HG02588 (cell line): Measurements from ENCODE around the gene ARSI.

Source experiments
- ATAC-seq: cut with Tn5 transposase; IDR thresholded peaks from one replicate; pipeline ENCODE4 v1.9.1; 2021; ENCODE audit warnings: mild to moderate bottlenecking, moderate library complexity; ENCODE audit not compliant: unreplicated experiment

ARSI gene

DNA sequence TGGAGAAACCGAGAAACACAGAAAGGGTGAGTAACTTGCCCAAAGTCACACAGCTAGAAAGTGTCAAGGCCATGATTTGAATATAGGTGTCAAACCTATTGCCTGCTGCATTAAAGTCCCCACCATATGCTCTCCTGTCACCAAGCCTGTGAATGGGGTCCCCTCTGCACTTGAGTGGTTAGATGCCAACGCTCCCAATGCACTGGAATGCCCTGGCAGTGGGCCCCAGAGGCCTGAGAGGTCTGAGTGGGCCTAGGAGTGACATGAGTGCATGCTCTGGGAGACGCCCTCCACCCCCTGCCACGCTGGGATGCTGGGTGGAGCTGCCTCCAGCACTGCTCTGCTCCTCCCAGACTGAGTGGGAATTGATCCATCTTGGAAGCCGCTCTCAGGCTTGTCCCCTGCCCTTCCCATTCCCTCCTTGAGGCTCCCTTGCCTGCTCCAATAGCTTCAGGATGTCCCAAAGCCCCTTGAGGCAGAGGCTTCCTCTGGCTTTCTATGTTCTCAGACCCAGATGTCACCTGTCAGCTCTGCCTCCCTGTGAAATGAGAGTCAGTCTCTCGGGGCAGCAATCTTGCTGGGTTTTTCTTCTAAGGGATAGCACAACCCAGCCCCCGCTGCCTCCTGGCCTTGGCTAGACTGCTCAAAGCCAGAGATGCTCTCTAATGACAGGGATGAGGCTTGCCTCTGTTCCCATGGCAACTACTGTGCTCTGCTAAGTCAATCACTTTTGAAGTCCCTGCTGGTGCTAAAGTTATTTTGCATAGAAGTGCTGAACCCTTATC lies 6.6 kb upstream of the ARSI start:
- no peak for ATAC-seq

DNA sequence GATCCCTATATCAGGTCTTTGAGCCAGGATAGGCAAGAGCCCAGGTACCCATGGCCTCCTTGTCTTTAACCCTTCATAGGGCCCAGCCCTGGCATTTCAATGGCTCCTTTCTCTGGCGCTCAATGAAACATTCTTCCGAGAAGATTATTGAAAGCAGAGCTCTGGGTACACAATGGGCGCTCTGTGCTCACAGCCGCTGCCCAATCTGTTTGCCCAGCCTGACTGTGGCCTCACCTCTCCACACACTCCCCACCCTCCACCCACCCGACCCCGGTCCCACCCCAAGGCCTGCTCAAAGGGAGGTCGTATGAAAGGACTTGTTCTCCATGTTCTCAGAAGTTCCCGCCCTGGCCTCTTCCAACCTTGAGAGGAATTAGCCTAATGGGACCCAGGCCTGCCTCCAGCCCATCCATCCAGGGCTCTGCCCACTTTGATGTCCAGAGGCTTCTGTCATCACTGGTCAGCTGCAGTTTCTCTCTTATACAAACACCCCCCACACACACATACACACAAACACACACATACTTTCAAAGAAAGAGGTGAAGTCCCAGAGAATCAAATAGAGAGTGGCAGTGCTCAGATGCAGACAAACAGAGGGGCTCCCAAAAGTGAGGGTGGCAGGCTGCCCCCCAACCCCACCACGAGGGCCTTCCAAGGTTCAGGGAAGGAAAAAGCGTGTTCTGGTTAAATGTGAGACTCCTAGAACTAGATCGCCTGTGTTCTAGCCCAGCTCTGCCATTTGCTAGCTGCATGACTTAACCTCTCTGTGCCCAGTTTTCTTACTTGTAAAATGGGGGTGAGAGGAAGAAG lies 5.1 kb upstream of the ARSI start:
- ATAC-seq: no peak

DNA sequence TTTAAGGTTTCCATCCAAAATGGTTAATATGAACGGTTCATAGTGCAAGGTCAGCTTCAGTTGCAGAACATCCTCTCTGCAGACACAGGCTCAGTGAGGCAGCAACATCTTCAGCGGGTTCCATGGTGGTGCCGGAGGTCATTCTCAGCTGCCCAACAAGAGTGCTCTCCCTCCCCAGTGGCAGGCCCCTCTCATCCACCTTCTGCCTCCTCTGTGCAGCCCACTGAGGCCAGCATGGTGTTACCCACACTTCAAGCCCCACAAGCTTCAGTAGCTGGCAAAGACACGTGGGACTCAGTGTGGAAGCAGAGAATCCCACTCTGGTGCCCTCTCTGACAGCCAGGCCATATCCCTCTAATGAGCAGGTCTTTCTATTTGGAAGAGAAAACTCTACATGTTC lies 4.1 kb upstream of the ARSI start:
- ATAC-seq: no peak

DNA sequence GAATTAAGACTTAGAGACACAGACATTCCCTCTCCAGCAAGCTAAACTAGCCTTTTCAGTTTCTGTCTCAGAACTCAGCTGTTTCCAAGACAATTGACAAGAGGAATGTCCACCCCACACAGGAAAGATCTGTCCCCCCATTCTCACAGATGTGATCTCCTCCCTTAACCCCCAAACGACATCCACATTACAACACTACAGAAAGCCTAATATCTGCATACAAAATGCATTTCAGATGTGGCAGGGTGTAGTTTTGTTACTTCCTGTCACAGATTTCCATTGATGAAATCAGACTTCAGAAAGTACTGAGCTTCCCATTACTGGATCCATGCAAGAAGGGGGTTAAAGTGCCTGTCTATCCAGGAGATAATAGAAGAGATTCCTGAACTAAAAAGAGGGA lies 2.9 kb upstream of the ARSI start:
- ATAC-seq: no peak

DNA sequence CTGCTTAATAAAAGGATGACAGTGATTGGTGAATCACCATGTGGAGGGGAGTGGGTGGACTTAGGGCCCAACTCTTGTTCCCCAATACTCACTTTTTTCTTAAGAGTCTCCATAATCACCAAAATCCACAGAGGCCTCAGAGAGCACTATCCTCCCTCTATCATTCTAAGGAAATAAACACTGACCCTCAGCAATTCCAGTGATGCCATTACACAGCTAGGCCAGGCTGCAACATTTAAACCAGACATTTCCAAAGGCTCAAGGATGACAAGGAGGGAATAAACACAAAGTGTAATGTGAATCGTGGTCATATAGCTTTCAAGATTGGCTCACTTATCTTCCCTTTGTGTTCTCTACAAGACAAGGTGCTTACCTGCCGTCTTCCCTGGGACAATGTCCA lies 2.4 kb upstream of the ARSI start:
- no peak for ATAC-seq

DNA sequence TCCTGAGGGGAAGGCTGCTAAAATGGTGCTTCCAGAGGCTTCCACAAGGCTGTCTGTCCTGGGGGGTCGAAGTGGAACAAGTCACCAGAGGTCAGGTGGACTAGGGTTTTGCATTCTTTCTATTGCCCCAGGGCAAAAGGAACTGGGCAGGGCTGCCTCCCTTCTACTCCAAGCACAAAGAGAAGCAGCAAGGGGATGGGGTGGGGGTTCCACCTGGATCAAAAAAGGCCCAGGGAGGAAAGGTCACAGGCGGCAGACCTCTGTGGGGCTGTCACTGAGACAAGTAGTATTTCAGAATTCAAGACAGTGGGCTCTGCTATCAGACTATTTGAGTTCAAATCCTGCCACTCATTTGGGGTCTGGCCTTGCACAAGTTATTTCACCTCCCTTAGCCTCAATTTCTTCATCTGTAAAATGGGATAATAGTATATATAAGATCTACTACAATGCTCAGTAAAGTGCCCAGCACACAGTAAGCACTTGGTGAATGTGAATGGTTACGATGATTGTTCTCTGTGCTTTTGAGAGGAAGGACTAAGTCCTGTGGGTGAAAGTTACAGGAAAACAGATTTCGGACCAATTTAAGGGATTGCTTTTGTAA lies 1.9 kb upstream of the ARSI start:
- no peak for ATAC-seq

DNA sequence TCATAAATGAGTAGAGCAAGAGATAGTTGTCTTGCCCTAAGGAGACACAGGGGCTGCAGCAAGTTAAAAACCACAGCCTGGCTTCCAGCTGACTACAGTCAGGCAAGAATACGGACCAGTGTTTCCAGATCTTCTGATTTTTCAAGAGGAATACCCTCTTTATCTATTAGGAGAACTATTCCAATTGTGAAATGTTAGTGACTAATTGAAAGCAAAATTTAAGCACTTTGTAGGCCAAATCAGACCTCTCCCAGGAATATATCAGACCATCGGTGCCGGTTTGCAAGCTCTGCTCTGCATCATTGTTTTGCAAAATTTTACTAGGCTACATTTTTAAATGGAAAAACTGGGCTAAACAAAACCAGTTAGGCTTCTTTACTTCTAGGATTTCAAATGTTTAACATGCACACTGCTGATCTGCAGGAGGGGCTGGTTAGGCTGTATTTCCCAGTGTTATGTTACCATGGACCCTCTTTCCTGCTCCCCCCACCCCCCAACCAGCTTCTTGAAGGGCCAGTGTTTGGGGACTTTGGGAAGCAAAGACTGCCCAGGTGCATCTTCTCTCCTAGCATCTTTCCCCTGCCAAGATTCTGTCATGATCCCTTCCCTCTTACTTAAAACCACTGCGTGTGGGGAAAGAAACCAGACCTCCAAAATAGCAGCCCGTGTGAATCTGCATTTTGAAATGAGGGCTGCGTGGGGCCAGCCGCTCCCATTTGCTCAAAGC lies 1.1 kb upstream of the ARSI start:
- ATAC-seq: no peak

DNA sequence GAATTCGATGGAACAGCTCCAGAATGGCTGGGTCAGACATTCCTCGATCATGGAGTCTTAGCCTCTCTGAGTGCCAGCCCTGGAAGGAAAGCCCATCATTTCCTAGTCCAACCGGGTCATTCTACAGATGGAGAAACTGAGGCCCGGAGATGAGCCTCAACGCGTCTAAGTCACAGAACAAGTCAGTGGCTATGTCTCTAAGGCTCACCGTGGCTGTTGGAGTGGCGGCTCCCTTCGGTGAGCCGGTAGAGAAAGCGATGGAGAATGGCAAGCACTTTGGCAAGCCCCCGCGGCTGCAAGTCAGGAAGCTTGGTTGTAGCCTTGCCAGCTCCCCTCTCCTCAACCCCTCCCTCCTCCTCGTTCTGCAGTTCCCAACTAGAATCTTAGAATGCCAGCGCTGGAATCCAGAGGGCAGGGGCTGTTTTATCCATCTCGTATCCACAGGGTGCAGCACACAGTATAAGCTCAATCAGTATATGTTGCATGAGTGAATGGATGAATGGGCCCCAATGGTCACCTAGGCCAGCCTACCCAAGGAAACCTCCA lies 438 bp upstream of the ARSI start:
- no peak for ATAC-seq

DNA sequence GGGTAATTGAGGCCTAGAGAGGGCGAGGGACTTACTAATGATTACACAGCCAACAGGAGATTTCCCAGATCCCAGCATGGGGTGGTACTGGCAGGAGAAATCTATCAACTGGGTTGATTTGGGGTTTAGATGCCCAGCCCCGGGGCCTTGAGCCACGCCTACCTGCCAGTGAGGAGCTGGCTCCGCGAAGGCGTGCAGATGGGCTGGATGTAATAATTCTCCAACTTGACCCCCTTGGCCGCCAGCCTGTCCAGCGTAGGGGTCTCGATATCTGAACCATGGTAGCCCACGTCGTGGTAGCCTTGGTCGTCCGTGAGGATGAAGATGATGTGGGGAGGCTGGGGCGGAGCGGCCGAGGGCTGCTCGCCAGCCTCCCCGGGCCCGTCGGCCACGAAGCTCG lies 804 bp downstream of the ARSI start:
- ATAC-seq: no peak

DNA sequence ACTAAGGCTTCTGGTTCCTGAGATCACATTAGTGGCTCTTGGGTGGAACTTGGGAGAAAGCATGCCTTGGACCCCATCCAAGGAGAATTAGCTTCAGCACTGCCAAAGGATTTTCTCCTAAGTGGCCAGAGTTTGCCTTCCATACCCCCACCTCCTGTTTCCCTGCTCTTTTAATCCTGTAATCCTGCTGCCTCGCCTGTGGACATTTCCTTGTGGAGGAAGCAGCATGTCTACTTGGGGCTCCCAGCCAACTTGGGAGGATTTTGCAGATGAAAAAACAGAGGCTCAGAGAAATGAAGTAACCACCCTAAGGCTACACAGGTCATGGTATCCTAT lies 1.6 kb downstream of the ARSI start:
- no peak for ATAC-seq

DNA sequence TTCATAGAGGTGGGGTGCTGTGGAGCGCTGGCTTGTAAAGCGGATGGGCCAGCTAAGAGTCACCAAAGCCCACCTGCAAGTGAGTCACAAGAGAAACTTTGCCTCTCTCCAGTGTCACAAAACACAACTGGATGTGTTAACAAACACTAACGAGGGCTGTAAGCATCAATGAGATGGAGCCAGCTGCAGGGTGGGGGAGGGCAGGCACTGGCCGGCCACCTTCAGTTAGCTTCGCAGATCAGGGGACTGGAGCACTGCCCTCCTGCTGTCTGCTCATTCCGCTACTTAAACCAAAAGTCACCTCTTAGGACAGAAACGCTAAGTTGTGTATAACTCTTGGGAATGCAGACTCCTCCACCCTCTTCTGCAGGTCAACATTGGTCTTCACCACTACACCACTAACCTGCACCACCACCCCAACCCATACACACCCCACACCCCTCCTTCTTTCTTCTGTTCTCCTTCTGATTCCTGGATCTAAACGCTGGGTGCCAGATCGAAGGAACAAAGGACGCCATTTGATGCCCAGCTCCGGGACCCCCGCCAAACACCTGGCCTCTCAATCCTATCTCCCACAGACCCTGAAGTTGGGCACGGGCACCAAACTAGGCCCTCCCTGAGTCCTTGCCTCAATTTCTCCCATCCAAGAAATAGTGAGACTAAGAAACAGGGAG lies 2.1 kb downstream of the ARSI start:
- no peak for ATAC-seq

DNA sequence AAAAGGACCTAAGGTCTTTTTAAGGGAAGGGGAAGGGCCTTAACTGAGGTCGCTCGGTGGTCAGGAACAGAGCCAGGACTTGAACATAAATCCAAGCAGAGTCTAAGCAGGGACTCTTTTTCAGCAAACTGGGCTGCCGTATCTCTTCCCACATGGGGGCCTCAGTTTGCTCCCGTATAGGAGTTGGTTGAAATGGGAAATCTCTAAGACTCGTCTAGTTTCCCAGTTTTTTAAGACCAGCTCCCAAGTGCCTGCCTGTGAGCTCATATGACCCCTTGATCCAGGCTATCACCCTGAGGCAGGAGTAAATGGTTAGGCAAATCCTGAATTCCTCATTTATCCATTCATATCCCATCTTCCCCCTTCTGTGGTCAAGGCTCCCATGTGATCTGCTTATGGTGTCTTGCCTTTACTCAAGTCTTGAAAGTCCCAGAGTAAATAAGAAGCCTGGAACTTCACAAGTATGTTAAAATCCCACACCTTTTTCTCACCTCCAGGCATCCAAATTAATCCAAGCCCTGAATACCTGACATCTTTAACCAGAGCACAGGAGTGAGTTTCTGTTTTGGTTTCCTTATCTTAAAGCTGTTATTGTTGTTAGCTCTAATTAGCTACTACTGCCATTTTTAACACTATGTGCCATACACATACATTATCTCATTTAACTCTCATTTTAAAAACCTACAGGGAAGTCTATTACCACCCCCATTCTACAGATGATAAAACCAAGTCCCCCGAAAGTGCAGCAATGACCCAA lies 3.0 kb downstream of the ARSI start:
- ATAC-seq: no peak

DNA sequence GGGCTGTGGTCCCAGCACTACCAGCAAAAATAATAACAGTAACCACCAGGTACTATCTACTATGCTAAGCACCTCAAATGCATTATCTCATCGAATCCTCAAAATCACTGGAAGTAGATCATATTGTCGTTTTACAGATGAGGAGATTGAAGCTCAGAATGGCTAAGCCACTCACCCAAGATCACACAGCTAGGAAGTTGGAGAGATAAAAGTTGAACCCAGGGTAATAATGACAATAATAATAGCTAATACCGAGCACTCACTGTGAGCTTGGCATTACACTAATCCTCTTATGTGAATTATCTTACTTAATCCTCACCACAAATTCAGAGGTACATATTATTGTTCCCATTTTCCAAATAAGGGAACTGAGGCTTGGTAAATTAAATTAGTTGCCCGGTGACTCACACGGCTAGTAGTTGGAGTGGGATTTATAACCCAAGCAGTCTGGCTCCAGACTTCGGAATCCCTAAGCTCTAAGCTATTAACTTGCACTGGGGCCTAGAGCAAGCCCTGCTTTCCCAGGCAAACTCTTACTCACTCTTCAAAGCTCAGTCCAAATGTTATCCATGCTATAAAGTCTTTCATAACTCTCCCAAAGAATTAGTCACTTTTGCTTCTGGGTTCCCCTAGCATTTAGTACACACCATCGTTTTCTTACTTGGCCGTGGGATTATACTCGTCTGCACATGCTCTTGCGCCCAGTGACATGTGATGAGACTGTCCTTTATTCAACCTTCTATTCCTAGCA lies 3.8 kb downstream of the ARSI start:
- ATAC-seq: no peak

DNA sequence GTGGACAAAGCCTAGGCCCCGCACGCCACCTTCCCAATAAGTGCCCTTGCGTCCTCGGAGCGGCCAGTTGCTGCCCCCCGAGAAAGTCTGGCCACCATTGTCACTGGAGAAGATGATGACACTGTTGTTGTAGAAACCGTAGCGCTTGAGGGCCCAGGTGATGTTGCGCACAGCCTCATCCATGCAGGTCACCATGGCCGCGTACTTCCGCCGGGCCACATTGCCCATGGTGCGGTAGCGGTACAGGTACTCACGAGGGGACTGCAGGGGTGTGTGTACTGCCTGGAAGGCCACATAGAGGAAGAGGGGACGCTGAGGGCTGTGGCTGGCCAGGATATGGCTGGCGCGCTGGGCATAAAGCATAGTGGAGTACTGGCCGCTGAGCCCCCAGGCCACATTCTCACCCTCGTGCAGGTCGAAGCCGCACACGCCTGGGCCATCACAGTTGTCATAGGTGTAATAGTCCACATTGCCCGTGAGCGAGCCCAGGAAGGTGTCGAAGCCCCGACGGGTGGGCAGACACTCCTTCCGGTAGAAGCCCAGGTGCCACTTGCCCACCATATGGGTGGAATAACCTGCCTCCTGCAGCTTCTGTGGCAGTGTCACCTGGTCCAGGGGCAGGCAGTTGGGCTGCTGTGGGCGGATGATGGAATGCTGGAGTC lies 4.6 kb downstream of the ARSI start:
- no peak for ATAC-seq

DNA sequence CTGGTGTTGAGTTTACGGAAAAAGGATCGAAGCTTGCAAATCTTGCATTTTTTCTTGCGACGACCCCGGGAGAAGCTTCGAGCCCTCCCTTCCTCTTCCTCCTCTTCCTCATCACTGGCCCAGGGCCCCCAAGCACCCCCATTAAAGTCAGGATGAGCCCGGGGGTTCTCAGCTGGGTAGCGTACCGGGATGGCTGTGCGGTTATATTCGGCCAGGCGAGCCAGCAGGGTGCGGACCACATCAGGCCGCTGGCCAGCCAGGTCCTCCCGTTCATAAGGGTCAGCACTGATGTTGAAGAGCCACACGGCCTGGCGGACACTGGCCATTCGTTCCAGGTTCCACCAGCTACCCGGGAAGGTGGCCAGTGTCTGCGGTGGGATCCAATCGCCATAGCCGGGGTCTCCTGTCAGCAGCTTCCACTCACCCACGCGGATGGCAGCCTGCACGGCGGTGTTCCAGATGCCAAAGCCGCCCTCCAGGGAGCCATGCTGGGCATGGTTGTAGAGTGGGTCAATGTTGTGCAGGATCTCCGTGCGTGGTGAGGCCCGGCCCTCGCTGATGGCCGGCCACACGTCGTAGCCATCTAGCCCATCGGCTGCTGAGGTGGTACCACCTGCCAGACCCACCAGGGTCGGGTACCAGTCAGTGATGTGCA lies 5.3 kb downstream of the ARSI start:
- ATAC-seq: no peak

DNA sequence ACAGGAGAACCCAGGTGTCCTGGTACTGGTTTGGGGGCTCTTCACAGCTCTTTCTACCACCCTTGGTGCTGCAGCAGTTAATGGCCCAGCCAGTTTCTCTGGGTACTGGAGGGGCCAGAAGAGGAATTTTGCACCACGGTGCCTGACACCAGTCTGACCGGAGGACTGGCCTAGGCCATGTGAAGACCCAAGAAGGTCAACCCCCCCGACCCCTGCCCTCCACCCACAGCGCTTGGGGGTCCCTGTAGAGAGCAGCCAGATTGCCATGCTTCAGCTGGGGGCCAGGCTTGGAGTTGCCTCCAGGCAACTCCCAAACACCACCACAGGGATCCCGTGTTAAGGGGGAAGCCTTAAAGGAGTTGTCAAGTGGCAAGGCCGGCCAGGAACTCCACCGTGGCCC lies 6.2 kb downstream of the ARSI start:
- ATAC-seq: no peak

DNA sequence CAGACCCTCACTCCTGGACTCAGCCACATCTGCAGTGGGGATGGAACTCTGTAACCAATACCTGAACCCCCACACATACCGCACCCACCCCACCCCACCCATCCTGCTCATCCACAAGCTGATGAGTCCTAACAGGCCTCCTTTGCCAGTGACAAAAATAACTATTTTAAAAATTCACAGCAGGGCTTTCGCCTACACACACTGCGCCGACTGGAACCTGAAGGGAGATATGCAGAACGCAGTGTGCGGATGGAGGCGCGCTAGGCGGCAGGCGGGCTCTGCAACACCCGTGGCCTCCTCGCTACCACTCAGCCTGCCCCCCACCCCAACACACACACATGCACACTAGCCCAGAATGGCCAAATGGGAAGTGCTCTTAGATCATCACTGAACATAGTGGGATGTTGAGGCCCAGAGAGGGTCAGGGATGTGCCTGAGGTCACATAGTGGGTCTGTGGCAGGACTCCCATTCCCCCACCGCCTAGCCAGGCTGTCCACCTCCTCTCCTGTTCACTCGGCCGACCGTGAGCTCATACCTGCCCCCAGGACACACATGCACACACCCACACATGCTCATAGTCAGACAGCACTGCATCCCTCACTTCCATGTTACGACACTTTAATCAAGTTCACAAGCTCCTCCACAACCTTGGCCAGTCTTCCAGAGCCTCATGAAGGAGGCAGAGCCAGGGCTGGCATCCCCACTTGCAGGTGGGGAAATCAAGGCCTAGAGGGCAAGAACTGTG lies 6.8 kb downstream of the ARSI start:
- no peak for ATAC-seq
